Measurements from ENCODE around the gene TTC33.

- TF ChIP-seq CTCF (IDR thresholded peaks at IDR 0.05; ENCODE audit: low read depth, low read length): no peak
- TF ChIP-seq EZH2phosphoT487 (IDR thresholded peaks at IDR 0.05; ENCODE audit: low read depth): no peak
These were observed 72.5 kb downstream of the TTC33 start for GRCh38 chr5:40683305-40683704.

Measured in OCI-LY3 (cell line).